SK-N-SH (cell line): ENCODE results near the gene PIP4K2C. TPM values are rescaled to one million over a fixed set of nuclear protein-coding genes. Genes with fewer than 3 reads are reported as not detected.

Source experiments
- CTCF ChIA-PET: fragments of 300-600, 350-600 bp; formaldehyde crosslinking; extraction: SDS; loops from one replicate; lab custom pipeline; 2021; lab: Yijun Ruan, JAX
- POLR2A ChIA-PET: fragments of 350-600 bp; sonication (Branson Sonifier 250); formaldehyde crosslinking; extraction: SDS; loops from one replicate; lab custom pipeline; 2020; ENCODE audit warnings: antibody characterized with exemption, inconsistent platforms; lab: Yijun Ruan, JAX
- DNase-seq: peaks from one replicate; pipeline ENCODE4 v3.0.0; 2012
- H2AFZ ChIP-seq: fragments of 200-600 bp; sonication (generic); 2 replicates; pipeline ENCODE4 v1.8.1; 2016; ENCODE audit warnings: antibody characterized with exemption, mild to moderate bottlenecking, low read depth
- H3F3A ChIP-seq: fragments of 200-600 bp; sonication (generic); replicated peaks from 2 replicates; pipeline ENCODE3; 2016; ENCODE audit warnings: antibody characterized with exemption, mild to moderate bottlenecking; ENCODE audit not compliant: insufficient read depth
- H3K27ac ChIP-seq, 2 experiments: fragments of 200-500 bp in 1 of 2; fragments of 200-600 bp in 1 of 2; sonication (Bioruptor generic) in 1 of 2; sonication (generic), shearing (Covaris generic) in 1 of 2; 2 replicates each; pipeline versions ENCODE4 v1.5.1 to v1.6.1; 2014 to 2016; ENCODE audit warnings: low read depth in 2 of 2, inconsistent platforms in 1 of 2, low read length in 1 of 2, mild to moderate bottlenecking in 1 of 2, mixed read lengths in 1 of 2
- H3K27me3 ChIP-seq: fragments of 200-600 bp; sonication (generic), shearing (Covaris generic); 2 replicates; pipeline ENCODE4 v1.6.1; 2016; ENCODE audit warnings: mixed run types; ENCODE audit not compliant: insufficient read depth
- H3K36me3 ChIP-seq, 2 experiments: fragments of 200-500 bp in 1 of 2; fragments of 200-600 bp in 1 of 2; sonication (Bioruptor generic) in 1 of 2; sonication (generic) in 1 of 2; replicated peaks in 1 of 2; 2 replicates each; pipeline versions ENCODE3 to v1.5.1; 2014 to 2016; ENCODE audit warnings: low read length in 1 of 2, mild to moderate bottlenecking in 1 of 2; ENCODE audit not compliant: insufficient read depth in 2 of 2, control insufficient read depth in 1 of 2
- H3K4me1 ChIP-seq, 2 experiments: fragments of 200-500 bp in 1 of 2; fragments of 200-600 bp in 1 of 2; sonication (Bioruptor generic) in 1 of 2; sonication (generic), shearing (Covaris generic) in 1 of 2; 2 replicates each; pipeline versions ENCODE4 v1.5.1 to v1.6.1; 2014 to 2016; ENCODE audit warnings: low read depth in 1 of 2, low read length in 1 of 2, mixed run types in 1 of 2; ENCODE audit not compliant: insufficient read depth in 2 of 2, control insufficient read depth in 1 of 2
- H3K4me2 ChIP-seq: fragments of 200-600 bp; sonication (generic), shearing (Covaris generic); 2 replicates; pipeline ENCODE4 v1.6.1; 2017; ENCODE audit warnings: mixed run types
- H3K4me3 ChIP-seq, 2 experiments: fragments of 200-500 bp in 1 of 2; fragments of 200-600 bp in 1 of 2; sonication (Bioruptor generic) in 1 of 2; sonication (generic), shearing (Covaris generic) in 1 of 2; 2 replicates each; pipeline versions ENCODE4 v1.5.1 to v1.8.1; 2014 to 2016; ENCODE audit warnings: low read depth in 2 of 2, inconsistent platforms in 1 of 2, low read length in 1 of 2, mild to moderate bottlenecking in 1 of 2, mixed read lengths in 1 of 2, moderate library complexity in 1 of 2
- H3K79me2 ChIP-seq: fragments of 200-600 bp; sonication (generic); 2 replicates; pipeline ENCODE4 v1.8.1; 2017; ENCODE audit warnings: mild to moderate bottlenecking; ENCODE audit not compliant: insufficient read depth
- H3K9ac ChIP-seq: fragments of 200-600 bp; sonication (generic); 2 replicates; pipeline ENCODE4 v1.6.1; 2017; ENCODE audit warnings: mixed run types
- H3K9me2 ChIP-seq: fragments of 200-600 bp; sonication (generic); 2 replicates; pipeline ENCODE4 v1.6.1; 2017; ENCODE audit warnings: mixed run types
- H3K9me3 ChIP-seq: fragments of 200-600 bp; sonication (generic); 2 replicates; pipeline ENCODE4 v1.6.1; 2017; ENCODE audit warnings: mixed run types, mild to moderate bottlenecking, moderate library complexity
- H4K20me1 ChIP-seq: fragments of 200-600 bp; sonication (generic); 2 replicates; pipeline ENCODE4 v1.6.1; 2017; ENCODE audit warnings: mild to moderate bottlenecking, mixed run types; ENCODE audit not compliant: insufficient read depth
- CHD2 ChIP-seq: fragments of 150-350 bp; IDR thresholded peaks from 2 replicates; pipeline ENCODE4 v1.6.1; 2018; ENCODE audit warnings: low read length; ENCODE audit not compliant: partially characterized antibody
- ELF1 ChIP-seq: IDR thresholded peaks from 2 replicates; pipeline ENCODE4 v1.4.0; 2012
- EZH2phosphoT487 ChIP-seq: fragments of 200-600 bp; sonication (generic); IDR thresholded peaks from 2 replicates; pipeline ENCODE4 v1.6.1; 2017; ENCODE audit warnings: low read depth, mixed run types, mild to moderate bottlenecking, antibody characterized with exemption, moderate library complexity, borderline replicate concordance
- JUND ChIP-seq: IDR thresholded peaks from 2 replicates; pipeline ENCODE4 v1.4.0; 2012
- MXI1 ChIP-seq: IDR thresholded peaks from 2 replicates; pipeline ENCODE4 v1.6.1; 2012; ENCODE audit warnings: mild to moderate bottlenecking, low read depth, low read length, improper control_type of control experiment
- RAD21 ChIP-seq: IDR thresholded peaks from 2 replicates; pipeline ENCODE4 v1.6.1; 2012; ENCODE audit warnings: mild to moderate bottlenecking, low read length
- RCOR1 ChIP-seq: fragments of 150-350 bp; IDR thresholded peaks from 2 replicates; pipeline ENCODE4 v1.6.1; 2017; ENCODE audit warnings: antibody characterized with exemption, low read length
- RXRA ChIP-seq: IDR thresholded peaks from 2 replicates; pipeline ENCODE4 v1.4.0; 2012; ENCODE audit warnings: low read depth, mild to moderate bottlenecking, borderline replicate concordance
- TCF12 ChIP-seq: IDR thresholded peaks from 2 replicates; pipeline ENCODE4 v1.4.0; 2012
- TEAD4 ChIP-seq: IDR thresholded peaks from 2 replicates; pipeline ENCODE4 v1.4.0; 2012; ENCODE audit warnings: mild to moderate bottlenecking, borderline replicate concordance; ENCODE audit not compliant: insufficient read depth
- WGBS: methylation state at CpG from one replicate; pipeline ENCODE4 v1.1.6; 2017; ENCODE audit warnings: low lambda C conversion rate; 5-methylcytosine and 5-hydroxymethylcytosine counted together
- polyA plus RNA-seq, 3 experiments: library from polyadenylated mRNA; depleted of rRNA; stranded (reverse); fragments of >200 nt; gene quantifications; 2 replicates each; pipeline ENCODE4 v1.2.3, GENCODE V29; 2012
- TF ChIP-seq, protein P1 (sequence below): fragments of 150-350 bp; IDR thresholded peaks from 2 replicates; pipeline ENCODE4 v1.6.1; 2016; ENCODE audit warnings: mild to moderate bottlenecking, low read depth, low read length
- TF ChIP-seq, protein P2 (sequence below): IDR thresholded peaks from 2 replicates; pipeline ENCODE4 v1.4.0; 2012; ENCODE audit warnings: low read depth, borderline replicate concordance
- TF ChIP-seq, protein P3 (sequence below): IDR thresholded peaks from 2 replicates; pipeline ENCODE4 v1.6.1; 2012; ENCODE audit warnings: mild to moderate bottlenecking, low read depth, low read length, moderate library complexity
- TF ChIP-seq, protein P4 (sequence below): IDR thresholded peaks from 2 replicates; pipeline ENCODE4 v1.4.0; 2012; ENCODE audit warnings: low read depth, borderline replicate concordance
- TF ChIP-seq, protein P5 (sequence below): fragments of 150-350 bp; IDR thresholded peaks from 2 replicates; pipeline ENCODE4 v1.6.1; 2017; ENCODE audit warnings: antibody characterized with exemption, low read length, low read depth, borderline replicate concordance

PIP4K2C gene
- polyA plus RNA-seq, 1 of the 3 experiments (the other 2 are of a cell fraction), result 34.2 TPM

DNA sequence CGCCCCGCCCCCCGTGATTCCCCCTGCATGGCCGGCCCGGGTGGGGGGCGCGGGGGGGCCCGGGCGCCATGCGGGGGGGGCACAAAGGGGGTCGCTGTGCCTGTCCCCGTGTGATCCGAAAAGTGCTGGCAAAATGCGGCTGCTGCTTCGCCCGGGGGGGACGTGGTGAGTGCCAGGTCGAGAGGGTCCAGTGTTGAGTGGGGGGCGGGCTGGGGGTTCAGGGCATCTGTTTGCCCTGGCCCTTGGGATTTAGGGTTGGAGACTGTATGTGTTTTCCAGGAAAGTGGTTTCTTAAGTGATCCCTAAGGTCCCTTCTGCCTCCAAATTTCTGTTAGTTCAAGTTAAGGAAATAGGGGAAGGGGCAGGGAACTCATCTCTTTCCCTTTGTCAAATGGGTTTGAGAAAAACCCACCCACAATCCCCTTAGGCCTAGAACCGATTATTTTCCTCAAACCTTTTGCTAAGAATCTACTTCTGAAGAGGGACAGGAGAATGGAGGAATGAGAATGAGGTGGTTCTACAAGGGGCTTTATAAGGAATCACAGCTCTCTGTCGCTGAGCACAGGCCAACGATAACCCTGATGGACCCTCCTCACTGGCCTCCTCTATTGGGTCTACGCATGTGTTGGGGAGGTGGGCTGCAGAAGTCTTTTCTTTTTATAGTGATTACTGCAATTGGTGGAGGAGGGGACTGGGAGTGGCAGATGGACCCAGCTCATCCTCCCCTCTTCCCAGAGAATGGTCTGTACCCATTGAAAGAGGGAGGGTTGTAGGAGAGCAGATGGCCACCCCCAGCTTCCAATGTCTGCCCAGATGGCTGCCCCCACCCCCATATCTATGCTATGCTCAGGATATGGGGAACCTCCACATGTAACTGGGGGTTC lies 21.1 kb downstream of the PIP4K2C start:
- 0 out of 2 replicates have a peak overlapping the region, but pooled peaks have one; percentile 20 for H2AFZ ChIP-seq
- peak overlapping the region; percentile 51 to 75 for H3K4me3 ChIP-seq
- POLR2A ChIA-PET, result interaction anchor here (0.6 to 2.7 kb wide), 6 partner anchors 8 to 98 kb away, joined by 3 to 21 read pairs (median 4); partner anchors contain the start of genes DDIT3 and PIP4K2C
- no peaks in the 10 kb centered on the region for H3K9me3 ChIP-seq
- H3K27me3 ChIP-seq, result no peaks in the 10 kb centered on the region
- no peaks in the 10 kb centered on the region for H3K79me2 ChIP-seq
- H4K20me1 ChIP-seq, result no peaks in the 10 kb centered on the region
- CTCF ChIA-PET, result interaction anchor here (1.4 to 7.4 kb wide), 7 partner anchors 9 to 153 kb away, joined by 3 to 90 read pairs (median 10); partner anchors contain the start of gene B4GALNT1
- H3K9me2 ChIP-seq, result no peaks in the 10 kb centered on the region
- no peak for TF ChIP-seq MXI1
- no peak for TF ChIP-seq RXRA
- TF ChIP-seq TCF12, result no peak
- TF ChIP-seq, protein P1, sequence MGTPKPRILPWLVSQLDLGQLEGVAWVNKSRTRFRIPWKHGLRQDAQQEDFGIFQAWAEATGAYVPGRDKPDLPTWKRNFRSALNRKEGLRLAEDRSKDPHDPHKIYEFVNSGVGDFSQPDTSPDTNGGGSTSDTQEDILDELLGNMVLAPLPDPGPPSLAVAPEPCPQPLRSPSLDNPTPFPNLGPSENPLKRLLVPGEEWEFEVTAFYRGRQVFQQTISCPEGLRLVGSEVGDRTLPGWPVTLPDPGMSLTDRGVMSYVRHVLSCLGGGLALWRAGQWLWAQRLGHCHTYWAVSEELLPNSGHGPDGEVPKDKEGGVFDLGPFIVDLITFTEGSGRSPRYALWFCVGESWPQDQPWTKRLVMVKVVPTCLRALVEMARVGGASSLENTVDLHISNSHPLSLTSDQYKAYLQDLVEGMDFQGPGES, result no peak
- TF ChIP-seq, protein P2, sequence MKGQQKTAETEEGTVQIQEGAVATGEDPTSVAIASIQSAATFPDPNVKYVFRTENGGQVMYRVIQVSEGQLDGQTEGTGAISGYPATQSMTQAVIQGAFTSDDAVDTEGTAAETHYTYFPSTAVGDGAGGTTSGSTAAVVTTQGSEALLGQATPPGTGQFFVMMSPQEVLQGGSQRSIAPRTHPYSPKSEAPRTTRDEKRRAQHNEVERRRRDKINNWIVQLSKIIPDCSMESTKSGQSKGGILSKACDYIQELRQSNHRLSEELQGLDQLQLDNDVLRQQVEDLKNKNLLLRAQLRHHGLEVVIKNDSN, result no peak
- TF ChIP-seq RAD21, result no peak
- TF ChIP-seq TEAD4, result no peak
- no peak for TF ChIP-seq CHD2
- TF ChIP-seq EZH2phosphoT487, result no peak
- no peak for TF ChIP-seq ELF1
- TF ChIP-seq, protein P3, sequence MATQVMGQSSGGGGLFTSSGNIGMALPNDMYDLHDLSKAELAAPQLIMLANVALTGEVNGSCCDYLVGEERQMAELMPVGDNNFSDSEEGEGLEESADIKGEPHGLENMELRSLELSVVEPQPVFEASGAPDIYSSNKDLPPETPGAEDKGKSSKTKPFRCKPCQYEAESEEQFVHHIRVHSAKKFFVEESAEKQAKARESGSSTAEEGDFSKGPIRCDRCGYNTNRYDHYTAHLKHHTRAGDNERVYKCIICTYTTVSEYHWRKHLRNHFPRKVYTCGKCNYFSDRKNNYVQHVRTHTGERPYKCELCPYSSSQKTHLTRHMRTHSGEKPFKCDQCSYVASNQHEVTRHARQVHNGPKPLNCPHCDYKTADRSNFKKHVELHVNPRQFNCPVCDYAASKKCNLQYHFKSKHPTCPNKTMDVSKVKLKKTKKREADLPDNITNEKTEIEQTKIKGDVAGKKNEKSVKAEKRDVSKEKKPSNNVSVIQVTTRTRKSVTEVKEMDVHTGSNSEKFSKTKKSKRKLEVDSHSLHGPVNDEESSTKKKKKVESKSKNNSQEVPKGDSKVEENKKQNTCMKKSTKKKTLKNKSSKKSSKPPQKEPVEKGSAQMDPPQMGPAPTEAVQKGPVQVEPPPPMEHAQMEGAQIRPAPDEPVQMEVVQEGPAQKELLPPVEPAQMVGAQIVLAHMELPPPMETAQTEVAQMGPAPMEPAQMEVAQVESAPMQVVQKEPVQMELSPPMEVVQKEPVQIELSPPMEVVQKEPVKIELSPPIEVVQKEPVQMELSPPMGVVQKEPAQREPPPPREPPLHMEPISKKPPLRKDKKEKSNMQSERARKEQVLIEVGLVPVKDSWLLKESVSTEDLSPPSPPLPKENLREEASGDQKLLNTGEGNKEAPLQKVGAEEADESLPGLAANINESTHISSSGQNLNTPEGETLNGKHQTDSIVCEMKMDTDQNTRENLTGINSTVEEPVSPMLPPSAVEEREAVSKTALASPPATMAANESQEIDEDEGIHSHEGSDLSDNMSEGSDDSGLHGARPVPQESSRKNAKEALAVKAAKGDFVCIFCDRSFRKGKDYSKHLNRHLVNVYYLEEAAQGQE, result no peak
- no peak for TF ChIP-seq JUND
- TF ChIP-seq, protein P4, sequence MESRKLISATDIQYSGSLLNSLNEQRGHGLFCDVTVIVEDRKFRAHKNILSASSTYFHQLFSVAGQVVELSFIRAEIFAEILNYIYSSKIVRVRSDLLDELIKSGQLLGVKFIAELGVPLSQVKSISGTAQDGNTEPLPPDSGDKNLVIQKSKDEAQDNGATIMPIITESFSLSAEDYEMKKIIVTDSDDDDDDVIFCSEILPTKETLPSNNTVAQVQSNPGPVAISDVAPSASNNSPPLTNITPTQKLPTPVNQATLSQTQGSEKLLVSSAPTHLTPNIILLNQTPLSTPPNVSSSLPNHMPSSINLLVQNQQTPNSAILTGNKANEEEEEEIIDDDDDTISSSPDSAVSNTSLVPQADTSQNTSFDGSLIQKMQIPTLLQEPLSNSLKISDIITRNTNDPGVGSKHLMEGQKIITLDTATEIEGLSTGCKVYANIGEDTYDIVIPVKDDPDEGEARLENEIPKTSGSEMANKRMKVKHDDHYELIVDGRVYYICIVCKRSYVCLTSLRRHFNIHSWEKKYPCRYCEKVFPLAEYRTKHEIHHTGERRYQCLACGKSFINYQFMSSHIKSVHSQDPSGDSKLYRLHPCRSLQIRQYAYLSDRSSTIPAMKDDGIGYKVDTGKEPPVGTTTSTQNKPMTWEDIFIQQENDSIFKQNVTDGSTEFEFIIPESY, result no peak
- TF ChIP-seq RCOR1, result no peak
- TF ChIP-seq, protein P5, sequence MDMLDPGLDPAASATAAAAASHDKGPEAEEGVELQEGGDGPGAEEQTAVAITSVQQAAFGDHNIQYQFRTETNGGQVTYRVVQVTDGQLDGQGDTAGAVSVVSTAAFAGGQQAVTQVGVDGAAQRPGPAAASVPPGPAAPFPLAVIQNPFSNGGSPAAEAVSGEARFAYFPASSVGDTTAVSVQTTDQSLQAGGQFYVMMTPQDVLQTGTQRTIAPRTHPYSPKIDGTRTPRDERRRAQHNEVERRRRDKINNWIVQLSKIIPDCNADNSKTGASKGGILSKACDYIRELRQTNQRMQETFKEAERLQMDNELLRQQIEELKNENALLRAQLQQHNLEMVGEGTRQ, result no peak
- TF ChIP-seq, all 33 proteins: peak for 0
- H3K4me2 ChIP-seq, result peak overlapping the region; percentile 85
- WGBS, result 13% methylated on average over 12 of the region's 23 CpGs
- DNase-seq, result peak; percentile 64
- peak overlapping the region in 1 of 2 experiments; percentile 86; a peak in 2 of 4 replicates for H3K27ac ChIP-seq
- peaks cover 6% of the 10 kb centered on the region for H3F3A ChIP-seq
- H3K9ac ChIP-seq, result peak overlapping the region; percentile 85
- H3K4me1 ChIP-seq, result peaks cover 5 to 29% of the 10 kb centered on the region in 2 experiments; a peak in 2 of 4 replicates
- H3K36me3 ChIP-seq, result peaks cover 0 to 55% of the 10 kb centered on the region in 2 experiments
